Measurements from ENCODE around the gene MLLT3.

- TF ChIP-seq, protein P1, sequence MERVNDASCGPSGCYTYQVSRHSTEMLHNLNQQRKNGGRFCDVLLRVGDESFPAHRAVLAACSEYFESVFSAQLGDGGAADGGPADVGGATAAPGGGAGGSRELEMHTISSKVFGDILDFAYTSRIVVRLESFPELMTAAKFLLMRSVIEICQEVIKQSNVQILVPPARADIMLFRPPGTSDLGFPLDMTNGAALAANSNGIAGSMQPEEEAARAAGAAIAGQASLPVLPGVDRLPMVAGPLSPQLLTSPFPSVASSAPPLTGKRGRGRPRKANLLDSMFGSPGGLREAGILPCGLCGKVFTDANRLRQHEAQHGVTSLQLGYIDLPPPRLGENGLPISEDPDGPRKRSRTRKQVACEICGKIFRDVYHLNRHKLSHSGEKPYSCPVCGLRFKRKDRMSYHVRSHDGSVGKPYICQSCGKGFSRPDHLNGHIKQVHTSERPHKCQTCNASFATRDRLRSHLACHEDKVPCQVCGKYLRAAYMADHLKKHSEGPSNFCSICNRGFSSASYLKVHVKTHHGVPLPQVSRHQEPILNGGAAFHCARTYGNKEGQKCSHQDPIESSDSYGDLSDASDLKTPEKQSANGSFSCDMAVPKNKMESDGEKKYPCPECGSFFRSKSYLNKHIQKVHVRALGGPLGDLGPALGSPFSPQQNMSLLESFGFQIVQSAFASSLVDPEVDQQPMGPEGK (CRISPR knock-in tag; IDR thresholded peaks at IDR 0.05; ENCODE audit: borderline replicate concordance): no peak
- TF ChIP-seq SNAI2 (CRISPR knock-in tag; IDR thresholded peaks at IDR 0.05) (no peak), RARB (CRISPR knock-in tag; IDR thresholded peaks at IDR 0.05) (no peak), ARNTL (CRISPR knock-in tag; IDR thresholded peaks at IDR 0.05; ENCODE audit: borderline replicate concordance, low read depth) (no peak)
These were observed 37.2 kb downstream of the MLLT3 start for GRCh38 chr9:20584968-20585643.

Data from SK-N-SH treated with all-trans-retinoic acid at 6 μM for 48 hours (cell line).